ENCODE results near the gene IAH1.
"Not testable (repeated sequence)": the region's sequence is repeated elsewhere in the genome, so short reads cannot be mapped to it uniquely, and the experiment has no call there.

Gene IAH1

DNA sequence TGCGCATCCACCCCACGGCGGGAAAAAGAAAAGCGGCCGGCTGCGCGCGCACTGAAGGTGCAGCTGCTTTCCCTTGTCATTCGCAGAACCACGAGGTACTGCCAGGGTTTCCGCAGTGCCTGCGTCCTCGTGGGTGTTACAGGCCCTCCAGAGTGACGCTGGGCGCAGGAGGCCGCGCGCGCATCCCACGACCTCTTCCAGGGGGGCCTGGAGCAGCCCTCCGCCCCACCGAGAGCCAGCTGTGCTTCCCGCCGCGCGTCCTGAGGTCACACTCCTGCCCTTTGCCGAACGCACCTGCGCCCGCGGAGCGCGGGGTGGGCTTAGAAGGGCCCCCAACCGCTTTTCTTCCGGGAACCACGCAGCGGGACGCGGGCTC is 378 bp upstream of the IAH1 start:
- DNase-seq: peak in 1 of 2 experiments; percentile 76

GRCh38 chr2:9477914-9478313 is 3.6 kb downstream of the IAH1 start:
- no peak for DNase-seq

GRCh38 chr2:9478526-9478925 is 4.2 kb downstream of the IAH1 start:
- no peak for DNase-seq

DNA sequence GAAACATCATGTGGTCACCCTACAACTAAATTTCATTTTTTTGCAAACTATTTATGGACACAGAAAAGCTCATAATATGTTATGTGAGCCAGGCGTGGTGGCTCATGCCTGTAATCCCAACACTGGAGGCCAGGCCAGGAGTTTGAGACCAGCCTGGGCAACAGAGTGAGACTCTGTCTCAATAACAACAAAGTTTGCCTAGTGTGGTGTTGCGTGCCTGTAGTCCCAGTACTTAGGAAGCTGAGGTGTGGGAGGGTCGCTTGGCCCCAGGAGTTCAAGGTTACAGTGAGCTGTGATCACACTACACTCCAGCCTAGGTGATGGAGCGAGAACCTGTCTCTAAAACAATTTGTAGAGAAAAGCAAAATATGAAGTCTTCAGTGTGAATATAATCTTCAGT is 5.8 kb downstream of the IAH1 start:
- DNase-seq: no peak

DNA sequence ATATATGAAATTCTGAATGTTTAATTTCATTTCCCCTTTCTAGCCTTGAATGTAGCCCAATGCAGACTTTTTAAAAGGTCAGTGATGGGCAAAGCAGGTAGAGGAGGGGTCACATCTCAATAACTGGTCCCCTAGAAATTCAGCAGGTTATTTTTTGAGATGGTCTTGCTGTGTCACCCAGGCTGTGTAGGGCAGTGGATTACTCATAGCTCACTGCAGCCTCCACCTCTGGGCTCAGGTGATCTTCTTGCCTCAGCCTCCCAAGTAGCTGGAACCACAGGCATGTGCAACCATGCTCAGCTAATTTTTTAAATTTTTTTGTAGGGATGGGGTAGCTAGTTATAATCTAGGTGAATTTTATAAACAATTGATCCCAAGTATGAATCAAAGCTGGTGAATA is 8.8 kb downstream of the IAH1 start:
- DNase-seq: no peak

GRCh38 chr2:9484533-9484932 is 10.2 kb downstream of the IAH1 start:
- no peak for DNase-seq

- no peak for DNase-seq
Measured at GRCh38 chr2:9488583-9489547, 14.5 kb downstream of the IAH1 start.

DNA sequence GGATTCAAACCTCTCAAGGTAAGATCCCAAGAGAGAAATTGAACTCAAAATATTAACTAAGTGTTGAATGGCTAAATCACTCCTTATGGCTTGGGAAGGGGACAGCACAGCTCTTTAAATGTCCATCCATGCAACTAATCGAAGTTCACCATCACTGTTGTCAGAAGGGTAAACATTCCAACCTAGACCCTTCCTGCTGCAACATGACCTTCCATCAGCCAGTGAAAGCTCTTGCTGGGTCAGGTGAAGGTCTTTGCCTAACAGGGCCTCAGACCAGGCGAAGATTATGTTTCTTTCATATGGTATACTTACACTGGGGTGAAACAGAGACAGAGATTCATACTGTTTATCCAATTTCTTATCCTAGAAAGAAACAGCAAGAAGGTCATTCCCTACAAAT is 16.4 kb downstream of the IAH1 start:
- no peak for DNase-seq

- DNase-seq: no peak
Measured at GRCh38 chr2:9492927-9493326, 18.6 kb downstream of the IAH1 start.

DNA sequence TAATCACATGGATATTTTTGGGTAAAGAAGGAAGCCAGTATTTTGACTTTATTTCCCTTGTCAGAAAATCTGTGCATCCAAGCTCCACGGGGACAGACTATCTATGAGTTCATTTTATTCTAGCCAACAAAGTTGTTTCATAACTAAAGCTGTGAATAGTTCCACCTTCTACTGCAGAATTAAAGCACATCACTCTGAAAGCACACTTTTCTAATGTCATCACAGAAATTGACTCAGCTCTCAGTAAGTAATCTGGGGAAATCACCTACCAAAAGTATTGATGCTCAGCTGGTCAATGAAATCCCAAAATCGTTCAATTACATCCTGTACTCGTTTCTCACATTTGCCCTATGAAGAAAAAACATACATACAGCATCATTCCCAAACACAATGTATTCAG is 19.1 kb downstream of the IAH1 start:
- DNase-seq: no peak

DNA sequence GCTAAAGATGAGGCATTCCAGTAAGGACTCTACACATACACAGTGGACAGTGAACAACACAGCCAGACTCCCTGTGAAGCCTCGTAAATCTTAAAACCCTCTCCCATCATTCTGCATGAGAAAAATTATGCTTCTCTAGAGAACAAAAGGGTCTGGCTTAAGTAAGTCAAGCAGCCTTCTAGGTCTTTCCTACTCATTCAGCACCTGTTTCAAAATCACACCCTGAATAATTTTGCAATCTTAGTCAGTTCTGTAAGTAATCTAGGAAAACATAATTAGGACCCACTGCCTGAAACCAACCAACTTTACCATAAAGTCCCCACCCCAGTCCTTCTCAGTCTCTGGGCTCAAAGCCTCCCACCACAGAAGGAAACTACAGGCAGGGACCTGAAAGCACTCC is 19.7 kb downstream of the IAH1 start:
- no peak for DNase-seq

GRCh38 chr2:9497017-9497416 is 22.7 kb downstream of the IAH1 start:
- no peak for DNase-seq

DNA sequence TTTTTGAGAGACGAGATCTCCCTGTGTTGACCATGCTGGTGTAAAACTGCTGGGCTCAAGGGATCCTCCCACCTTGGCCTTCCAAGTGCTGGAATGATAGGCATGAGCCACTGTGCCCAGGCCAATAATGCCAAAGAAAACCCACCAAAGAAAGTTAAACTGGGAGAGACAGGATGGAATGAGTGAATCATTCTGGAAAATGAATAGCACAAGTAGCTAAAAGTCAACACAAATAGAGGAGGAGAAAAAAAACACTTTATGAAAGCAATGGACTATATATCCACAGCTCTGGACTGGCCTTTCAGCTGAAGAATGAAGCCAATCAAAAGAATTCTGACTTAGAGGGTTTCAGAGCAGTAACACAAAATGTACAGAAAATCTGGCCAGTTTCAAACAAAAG is 23.9 kb downstream of the IAH1 start:
- no peak for DNase-seq

DNA sequence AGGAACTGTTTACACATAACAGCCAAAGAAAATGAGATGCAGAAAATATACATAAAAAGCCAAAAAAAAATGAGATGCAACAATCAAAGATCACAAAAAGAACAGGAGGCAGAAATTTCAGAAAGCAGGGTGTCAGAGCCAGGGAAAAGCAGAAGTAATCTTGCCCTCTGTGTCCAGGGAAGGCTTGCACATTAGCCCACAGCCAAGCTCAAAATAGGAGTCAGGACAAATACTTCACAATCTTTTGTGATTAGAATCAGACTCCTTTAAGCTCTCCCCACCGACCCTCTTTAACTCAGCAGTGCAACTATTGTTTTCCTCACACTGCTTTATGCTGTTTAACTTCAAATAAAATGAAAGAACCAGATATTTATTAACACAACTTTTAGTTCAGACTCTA is 34.6 kb downstream of the IAH1 start:
- no peak for DNase-seq

- not testable (repeated sequence) for DNase-seq
Measured at GRCh38 chr2:9513946-9514345, 39.6 kb downstream of the IAH1 start.

DNA sequence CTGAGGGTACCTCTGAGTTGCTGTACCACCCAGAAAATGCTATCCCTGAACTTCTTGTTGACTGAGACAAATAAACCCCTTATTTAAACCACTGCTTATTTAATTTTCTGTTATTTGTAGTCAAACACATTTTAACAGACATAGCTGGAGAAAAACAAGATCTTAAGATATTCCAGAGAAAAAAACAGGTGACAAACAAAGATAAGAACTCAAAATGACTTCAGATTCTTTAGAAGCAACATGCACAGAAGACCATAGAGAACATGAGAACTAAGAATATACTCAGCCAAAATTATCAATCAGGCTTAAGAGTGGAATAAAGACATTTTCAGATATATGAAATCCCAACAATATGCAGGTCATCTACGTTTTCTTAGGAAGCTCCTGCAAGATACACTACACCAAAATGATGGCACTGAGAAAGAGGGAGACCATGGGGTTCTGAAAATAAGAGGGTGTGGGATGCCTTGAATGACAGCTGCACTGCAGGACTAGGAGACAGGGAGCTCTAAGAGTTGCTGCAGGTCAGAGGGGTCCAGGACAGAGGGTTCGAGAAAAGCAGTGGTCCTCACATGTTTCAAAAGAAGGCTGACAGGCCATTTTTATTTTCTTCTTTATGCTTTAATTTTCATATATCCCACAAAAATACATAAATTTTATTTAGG is 42.9 kb downstream of the IAH1 start:
- no peak for DNase-seq

DNA sequence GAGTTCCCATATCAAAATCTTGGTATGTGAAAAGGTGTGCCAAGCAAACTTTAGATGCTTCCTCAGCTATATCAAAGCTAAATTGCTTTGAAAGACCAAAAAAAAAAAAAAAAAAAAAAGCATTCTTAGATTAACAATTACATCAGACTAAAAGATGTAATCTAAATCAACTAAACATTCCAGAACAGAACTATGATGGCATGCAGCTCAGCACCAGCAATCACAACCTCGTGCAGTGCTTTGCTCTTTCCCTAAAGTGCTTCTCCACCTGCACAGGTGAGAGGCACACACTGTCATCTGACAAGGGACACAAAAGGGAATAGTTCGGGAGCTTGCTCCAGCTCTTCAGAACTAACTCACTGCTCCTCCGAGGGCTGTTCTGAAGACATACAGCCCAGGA is 43.8 kb downstream of the IAH1 start:
- DNase-seq: no peak

GRCh38 chr2:9518780-9519179 is 44.4 kb downstream of the IAH1 start:
- no peak for DNase-seq

GRCh38 chr2:9519250-9519649 is 44.9 kb downstream of the IAH1 start:
- DNase-seq: no peak

DNA sequence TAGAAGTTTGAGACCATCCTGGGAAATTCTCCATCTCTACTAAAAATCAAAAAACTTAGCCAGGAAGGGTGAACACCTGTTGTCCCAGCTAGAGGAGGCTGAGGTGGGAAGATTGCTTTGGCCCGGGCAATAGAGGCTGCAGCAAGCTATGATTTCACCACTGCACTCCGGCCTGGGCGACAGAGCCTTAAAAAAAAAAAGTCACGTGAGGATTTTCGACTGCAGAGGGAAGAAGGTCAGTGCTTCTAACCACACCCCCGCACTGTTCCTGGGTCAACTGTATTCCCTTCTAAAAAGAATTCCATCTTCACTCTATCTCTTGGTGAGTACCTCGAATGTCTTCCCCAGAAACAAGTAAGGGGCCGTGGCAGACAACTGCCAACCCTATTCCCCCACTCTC is 49.9 kb downstream of the IAH1 start:
- DNase-seq: no peak

DNA sequence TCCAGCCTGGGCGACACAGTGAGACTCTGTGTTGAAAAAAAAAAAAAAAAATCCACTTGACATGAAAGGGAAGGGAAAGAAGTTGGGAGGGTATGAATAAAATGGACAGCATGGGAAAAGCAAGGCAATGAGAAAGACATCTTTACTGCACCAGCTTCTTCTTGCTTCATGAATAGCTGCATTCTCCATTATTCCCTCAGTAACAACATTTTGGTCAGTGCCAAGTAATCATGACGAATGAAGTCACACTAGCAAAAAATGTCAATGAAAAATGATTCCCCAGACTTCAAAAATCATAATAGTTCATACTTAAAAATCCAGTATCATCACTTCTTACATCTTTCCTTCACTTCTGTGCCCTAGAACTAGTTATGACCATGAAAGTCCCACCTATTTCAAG is 50.9 kb downstream of the IAH1 start:
- DNase-seq: no peak

- DNase-seq: no peak
Measured at GRCh38 chr2:9527995-9528787, 53.8 kb downstream of the IAH1 start.

- no peak for DNase-seq
Measured at GRCh38 chr2:9532421-9532820, 58.1 kb downstream of the IAH1 start.

DNA sequence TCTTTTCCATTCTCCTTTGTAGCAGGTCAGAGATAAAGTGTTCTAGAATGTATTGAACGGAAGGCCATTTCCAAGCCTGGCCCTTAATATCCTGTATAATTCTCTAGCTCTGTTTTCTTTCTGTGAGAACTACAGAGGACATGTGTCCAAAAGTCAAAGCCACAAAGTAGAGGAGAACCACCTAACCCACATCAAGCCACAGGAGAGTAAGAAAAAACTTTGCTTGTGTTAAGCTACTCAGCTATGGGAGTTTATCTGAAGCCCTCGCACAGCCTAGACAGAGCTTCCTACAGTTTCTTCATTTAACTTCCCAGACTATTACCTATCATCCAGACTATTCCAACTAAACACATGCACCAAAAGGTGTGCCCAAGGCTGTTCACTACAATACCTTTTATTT is 59.3 kb downstream of the IAH1 start:
- no peak for DNase-seq
